Left ventricle myocardium inferior (tissue), 1 donor: Measurements from ENCODE around the gene INPP4A. TPM values are rescaled to one million over a fixed set of nuclear protein-coding genes. Genes with fewer than 3 reads are reported as not detected.
A peak's percentile ranks its signal among the peaks of the same experiment; 100 is the strongest.

Experiments
- DNase-seq: peaks from one replicate; pipeline ENCODE4 v3.0.0-alpha.2; 2020
- H3K27ac ChIP-seq: fragments of 200-600 bp; replicated peaks from 2 replicates; pipeline ENCODE4 v1.8.0; 2021
- H3K27me3 ChIP-seq: fragments of 200-600 bp; 2 replicates; pipeline ENCODE4 v1.8.0; 2021; ENCODE audit warnings: low read depth
- H3K36me3 ChIP-seq: fragments of 200-600 bp; 2 replicates; pipeline ENCODE4 v1.8.0; 2021
- H3K4me1 ChIP-seq: fragments of 200-600 bp; 2 replicates; pipeline ENCODE4 v1.8.0; 2021
- H3K4me3 ChIP-seq: fragments of 200-600 bp; 2 replicates; pipeline ENCODE4 v1.8.0; 2021; ENCODE audit warnings: mild to moderate bottlenecking, moderate library complexity
- H3K9me3 ChIP-seq: fragments of 200-600 bp; replicated peaks from 2 replicates; pipeline ENCODE4 v1.8.0; 2021
- intact Hi-C: fragments of 100-400 bp; cut with micrococcal nuclease; formaldehyde crosslinking; loops from one replicate; pipeline ENCODE4 v1.11.0; 2022
- total RNA-seq: library from RNA; stranded (reverse); fragmentation: NEBNext Ultra II Directional; extraction: Animal tissue kit (Norgen Biotek cat#: 25700); gene quantifications from one replicate; pipeline ENCODE4 v1.2.1, GENCODE V29; 2021
- TF ChIP-seq, protein P1 (sequence below): fragments of 200-600 bp; IDR thresholded peaks from 2 replicates; pipeline ENCODE4 v1.8.0; 2021; ENCODE audit warnings: antibody characterized with exemption, mild to moderate bottlenecking, borderline replicate concordance
- donor health status: DM: no; HTN: yes; CAD: no; lungs with severe emphysema.

INPP4A gene
- total RNA-seq, 1 donor from 2014 or later, result 20.8 TPM

DNA sequence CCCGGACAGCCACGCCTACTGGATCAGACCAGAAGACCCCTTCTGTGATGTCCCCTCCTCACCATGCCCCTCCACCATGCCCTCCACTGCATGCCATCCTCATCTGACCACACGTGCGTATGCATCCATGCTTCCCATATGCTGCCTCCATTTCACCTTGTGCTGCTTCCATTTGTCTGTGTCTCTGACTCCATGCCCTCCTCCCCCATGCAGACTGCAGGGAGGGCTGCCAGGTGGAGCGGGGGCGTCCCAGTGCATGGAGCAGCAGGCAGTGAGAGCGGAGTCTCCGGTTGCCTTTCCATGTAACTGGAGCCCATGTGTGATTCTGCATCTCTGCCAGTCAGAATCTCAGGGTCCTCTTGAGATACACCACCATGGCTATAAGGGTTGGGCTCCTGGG, 111.0 kb downstream of the INPP4A start:
- Histone ChIP-seq H3K4me1 (peaks cover 47% of the 10 kb centered on the region), H3K27me3 (no peaks in the 10 kb centered on the region), H3K9me3 (no peaks in the 10 kb centered on the region), H3K36me3 (peaks cover 62% of the 10 kb centered on the region), H3K4me3 (no peak overlapping the region), H3K27ac (peak overlapping the region; percentile 43)
- intact Hi-C loops, result no loop called here
- DNase-seq, result no peak
- TF ChIP-seq, protein P1, sequence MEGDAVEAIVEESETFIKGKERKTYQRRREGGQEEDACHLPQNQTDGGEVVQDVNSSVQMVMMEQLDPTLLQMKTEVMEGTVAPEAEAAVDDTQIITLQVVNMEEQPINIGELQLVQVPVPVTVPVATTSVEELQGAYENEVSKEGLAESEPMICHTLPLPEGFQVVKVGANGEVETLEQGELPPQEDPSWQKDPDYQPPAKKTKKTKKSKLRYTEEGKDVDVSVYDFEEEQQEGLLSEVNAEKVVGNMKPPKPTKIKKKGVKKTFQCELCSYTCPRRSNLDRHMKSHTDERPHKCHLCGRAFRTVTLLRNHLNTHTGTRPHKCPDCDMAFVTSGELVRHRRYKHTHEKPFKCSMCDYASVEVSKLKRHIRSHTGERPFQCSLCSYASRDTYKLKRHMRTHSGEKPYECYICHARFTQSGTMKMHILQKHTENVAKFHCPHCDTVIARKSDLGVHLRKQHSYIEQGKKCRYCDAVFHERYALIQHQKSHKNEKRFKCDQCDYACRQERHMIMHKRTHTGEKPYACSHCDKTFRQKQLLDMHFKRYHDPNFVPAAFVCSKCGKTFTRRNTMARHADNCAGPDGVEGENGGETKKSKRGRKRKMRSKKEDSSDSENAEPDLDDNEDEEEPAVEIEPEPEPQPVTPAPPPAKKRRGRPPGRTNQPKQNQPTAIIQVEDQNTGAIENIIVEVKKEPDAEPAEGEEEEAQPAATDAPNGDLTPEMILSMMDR, result no peak

DNA sequence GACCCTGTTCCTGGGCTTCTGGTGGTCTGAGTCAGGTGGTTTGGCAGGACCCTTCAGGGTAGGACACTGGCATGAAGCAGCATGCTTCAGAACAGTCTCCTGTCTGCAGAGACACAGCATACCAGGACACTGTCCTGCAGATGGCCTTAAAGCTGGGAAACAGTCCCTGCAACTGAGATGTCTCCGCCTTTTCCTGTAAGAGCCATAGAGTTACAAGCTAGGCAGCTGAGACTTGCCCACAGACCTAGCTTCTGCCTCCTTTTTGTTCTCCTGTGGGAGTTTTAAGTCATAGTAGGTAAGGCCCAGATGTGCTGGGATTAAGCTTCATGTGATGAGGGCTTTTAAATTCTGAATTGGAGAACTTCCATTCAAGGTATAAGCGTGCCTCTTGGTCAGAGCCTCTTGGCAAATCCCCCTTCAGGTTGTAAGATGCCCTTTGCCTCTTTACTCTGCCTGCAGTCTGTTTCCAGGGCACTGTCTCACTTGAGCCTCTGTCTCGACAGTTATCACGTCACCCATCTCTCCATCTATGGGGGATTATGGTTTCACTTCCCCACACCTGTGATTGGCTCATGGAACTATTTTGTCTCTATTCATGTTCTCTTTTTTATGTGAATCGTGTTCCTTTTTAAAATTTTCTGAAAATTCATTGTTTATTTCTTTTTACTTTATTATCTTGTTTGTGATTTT, 111.8 kb downstream of the INPP4A start:
- no peak overlapping the region for H3K4me3 ChIP-seq
- H3K4me1 ChIP-seq, result peaks cover 54% of the 10 kb centered on the region
- DNase-seq, result no peak
- no peaks in the 10 kb centered on the region for H3K9me3 ChIP-seq
- no peaks in the 10 kb centered on the region for H3K27me3 ChIP-seq
- intact Hi-C loops, result no loop called here
- peaks cover 55% of the 10 kb centered on the region for H3K36me3 ChIP-seq
- TF ChIP-seq, protein P1, result no peak
- H3K27ac ChIP-seq, result peak overlapping the region; percentile 43

DNA sequence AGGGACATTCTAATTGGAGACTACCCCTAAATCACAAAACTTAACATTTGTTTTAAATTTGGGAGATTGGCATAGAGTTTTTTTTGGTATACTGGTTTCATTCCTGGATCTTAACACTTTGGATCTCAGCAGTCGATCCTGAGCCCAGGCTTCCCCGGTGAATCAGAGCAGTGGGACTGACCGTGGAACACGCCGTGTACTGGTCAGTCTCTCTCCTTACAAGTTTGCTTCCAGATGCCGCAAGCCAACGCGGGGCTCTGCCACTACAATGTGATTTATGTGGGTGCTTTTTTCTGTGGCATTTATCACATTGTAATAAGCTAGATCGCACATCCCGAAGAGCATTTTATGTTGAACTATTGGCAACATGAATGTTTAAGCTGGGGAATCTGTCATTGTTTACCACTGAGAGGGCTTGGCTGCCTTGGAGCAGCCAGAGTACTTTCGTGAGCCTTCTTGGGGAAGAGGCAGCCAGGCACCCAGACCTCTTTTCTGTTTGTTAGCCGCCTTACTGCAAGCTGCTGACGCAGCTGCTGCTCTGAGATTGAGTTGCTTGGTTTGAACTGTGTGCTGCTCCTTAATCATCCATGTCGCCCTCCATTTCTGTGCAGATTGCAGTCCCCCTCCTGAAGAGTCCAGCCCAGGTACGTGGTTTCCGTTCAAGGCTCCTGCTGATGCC, 114.3 kb downstream of the INPP4A start:
- H3K27ac ChIP-seq, result no peak overlapping the region
- no peak for DNase-seq
- no peaks in the 10 kb centered on the region for H3K9me3 ChIP-seq
- H3K36me3 ChIP-seq, result peaks cover 43% of the 10 kb centered on the region
- TF ChIP-seq, protein P1, result no peak
- H3K27me3 ChIP-seq, result no peaks in the 10 kb centered on the region
- intact Hi-C loops, result no loop called here
- peaks cover 78% of the 10 kb centered on the region for H3K4me1 ChIP-seq
- no peak overlapping the region for H3K4me3 ChIP-seq

DNA sequence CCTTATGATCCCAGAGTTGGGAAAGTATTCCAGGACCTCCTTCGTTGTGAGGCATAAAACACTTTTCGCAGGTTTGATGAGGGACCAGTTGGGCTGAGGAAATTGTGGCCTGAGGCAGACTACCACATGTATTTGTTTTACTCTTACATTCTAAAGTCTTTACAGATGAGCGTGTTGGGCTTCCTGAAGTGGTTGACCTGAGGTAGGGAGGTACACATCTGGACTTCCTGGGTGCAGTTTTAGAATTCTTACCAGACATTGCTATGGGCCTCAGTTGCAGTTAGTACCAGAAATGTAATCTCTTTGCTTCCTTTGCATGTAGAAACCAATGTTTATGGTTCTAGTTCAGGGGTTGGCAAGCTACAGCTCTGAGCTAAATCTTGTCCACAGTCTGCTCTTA, 114.9 kb downstream of the INPP4A start:
- no peak for DNase-seq
- no peaks in the 10 kb centered on the region for H3K27me3 ChIP-seq
- peaks cover 41% of the 10 kb centered on the region for H3K36me3 ChIP-seq
- no peak overlapping the region for H3K4me3 ChIP-seq
- intact Hi-C loops, result no loop called here
- no peaks in the 10 kb centered on the region for H3K9me3 ChIP-seq
- H3K27ac ChIP-seq, result peak overlapping the region; percentile 79
- TF ChIP-seq, protein P1, result no peak
- H3K4me1 ChIP-seq, result peaks cover 78% of the 10 kb centered on the region

DNA sequence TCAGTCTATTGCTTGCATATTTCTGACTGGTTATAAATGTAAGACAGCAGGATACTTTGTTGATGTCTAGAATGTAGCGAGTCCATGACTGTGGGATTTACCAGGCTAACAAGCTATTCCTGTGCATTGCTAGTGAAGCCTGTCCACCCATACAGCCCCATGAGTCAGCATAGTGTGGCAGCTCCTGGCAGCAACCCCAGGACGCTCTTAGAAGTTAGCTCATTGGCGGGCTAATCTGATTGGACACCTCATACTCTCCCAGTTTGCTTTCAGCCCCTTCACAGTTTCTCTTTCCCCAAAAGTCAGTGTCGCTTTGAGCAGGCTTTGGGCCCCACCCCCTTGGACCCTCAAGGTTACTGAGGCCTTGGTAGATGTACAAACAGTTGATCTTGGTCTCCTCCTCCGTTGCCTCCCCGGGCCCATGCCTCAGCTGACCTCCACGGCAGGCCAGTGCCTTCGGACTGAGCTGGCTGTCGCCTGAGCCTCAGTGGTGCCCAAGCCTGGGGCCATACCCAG, 115.7 kb downstream of the INPP4A start:
- Histone ChIP-seq H3K36me3 (peaks cover 40% of the 10 kb centered on the region), H3K9me3 (no peaks in the 10 kb centered on the region), H3K27ac (peak overlapping the region; percentile 79), H3K27me3 (no peaks in the 10 kb centered on the region), H3K4me3 (no peak overlapping the region), H3K4me1 (peaks cover 78% of the 10 kb centered on the region)
- intact Hi-C loops, result no loop called here
- peak; percentile 52 for DNase-seq
- TF ChIP-seq, protein P1, result no peak
